Measurements from ENCODE around the gene NF2.

Gene NF2

DNA sequence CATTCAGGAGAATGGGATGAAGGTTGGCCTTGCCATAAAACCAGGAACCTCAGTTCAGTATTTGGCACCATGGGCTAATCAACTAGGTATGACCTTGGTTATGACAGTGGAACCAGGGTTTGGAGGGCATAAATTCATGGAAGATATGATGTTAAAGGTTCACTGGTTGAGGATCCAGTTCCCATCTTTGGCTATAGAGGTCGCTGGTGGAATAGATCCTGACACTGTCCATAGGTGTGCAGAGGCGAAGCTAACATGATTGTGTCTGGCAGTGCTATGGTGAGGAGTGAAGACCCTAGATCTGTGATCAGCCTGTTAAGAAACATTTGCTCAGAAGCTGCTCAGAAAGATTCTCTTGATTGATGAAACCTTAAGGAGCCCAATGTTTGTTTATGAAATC, 5.7 kb downstream of the NF2 start:
- no peak overlapping the region for H3K27ac Mint-ChIP-seq
- no peaks in the 10 kb centered on the region for H3K9me3 Mint-ChIP-seq
- H3K4me1 Mint-ChIP-seq: peaks cover 6 to 10% of the 10 kb centered on the region in 2 donors
- H3K36me3 Mint-ChIP-seq: peaks cover 14 to 18% of the 10 kb centered on the region in 2 donors
- no peak for ATAC-seq (replicated peaks)
- no peak overlapping the region for H3K4me3 Mint-ChIP-seq
- H3K27me3 Mint-ChIP-seq: no peaks in the 10 kb centered on the region
- DNase-seq: no peak

DNA sequence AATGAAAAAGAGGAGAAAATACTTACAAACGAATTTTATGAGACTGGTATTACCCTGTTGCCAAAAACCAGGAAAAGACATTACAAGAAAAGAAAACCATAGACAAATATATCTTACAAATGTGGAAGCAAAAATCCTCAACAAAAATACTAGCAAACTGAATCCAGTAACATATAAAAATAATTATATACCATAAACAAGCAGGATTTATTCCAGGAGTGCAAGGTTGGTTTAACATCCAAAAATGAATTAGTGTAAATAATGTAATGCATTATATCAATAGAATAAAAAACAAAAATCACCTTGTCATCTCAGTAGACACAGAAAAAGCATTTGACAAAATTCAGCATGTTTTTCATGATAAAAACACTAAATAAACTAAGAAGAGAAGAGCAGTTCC, 7.3 kb downstream of the NF2 start:
- no peaks in the 10 kb centered on the region for H3K9me3 Mint-ChIP-seq
- H3K4me1 Mint-ChIP-seq: peaks cover 8 to 19% of the 10 kb centered on the region in 2 donors
- no peaks in the 10 kb centered on the region for H3K27me3 Mint-ChIP-seq
- H3K27ac Mint-ChIP-seq: no peak overlapping the region
- ATAC-seq (replicated peaks) (no peak), DNase-seq (no peak)
- peaks cover 14 to 18% of the 10 kb centered on the region in 2 donors for H3K36me3 Mint-ChIP-seq
- no peak overlapping the region for H3K4me3 Mint-ChIP-seq

DNA sequence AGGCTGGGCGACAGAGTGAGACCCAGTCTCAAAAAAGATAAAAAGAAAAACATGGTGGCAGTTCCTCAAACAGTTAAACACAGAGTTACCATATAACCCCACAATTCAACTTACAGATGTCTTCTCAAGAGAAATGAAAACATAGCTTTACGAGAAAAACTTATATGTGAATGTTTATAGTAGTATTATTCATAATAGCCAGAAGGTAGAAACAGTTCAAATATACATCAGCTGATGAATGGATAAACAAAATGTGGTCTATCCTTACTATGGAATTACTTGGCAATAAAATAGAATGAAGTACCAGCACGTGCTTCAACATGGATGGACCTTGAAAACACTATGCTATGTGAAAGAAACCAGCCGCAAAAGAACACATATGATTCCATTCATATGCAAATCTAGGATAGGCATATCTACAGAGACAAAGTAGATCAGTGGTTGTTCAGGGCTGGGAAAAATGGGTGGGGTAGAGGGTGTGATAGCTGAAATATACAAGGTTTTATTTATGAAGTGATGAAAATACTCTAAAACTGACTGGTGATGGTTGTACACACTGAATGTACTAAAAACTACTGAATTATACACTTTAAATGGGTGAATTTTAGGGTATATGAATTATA, 12.4 kb downstream of the NF2 start:
- no peaks in the 10 kb centered on the region for H3K27me3 Mint-ChIP-seq
- H3K27ac Mint-ChIP-seq: no peak overlapping the region
- H3K4me3 Mint-ChIP-seq: no peak overlapping the region
- ATAC-seq (replicated peaks) (no peak), DNase-seq (no peak)
- peaks cover 28 to 50% of the 10 kb centered on the region in 2 donors for H3K4me1 Mint-ChIP-seq
- no peaks in the 10 kb centered on the region for H3K9me3 Mint-ChIP-seq
- peaks cover 4 to 5% of the 10 kb centered on the region in 2 donors for H3K36me3 Mint-ChIP-seq

DNA sequence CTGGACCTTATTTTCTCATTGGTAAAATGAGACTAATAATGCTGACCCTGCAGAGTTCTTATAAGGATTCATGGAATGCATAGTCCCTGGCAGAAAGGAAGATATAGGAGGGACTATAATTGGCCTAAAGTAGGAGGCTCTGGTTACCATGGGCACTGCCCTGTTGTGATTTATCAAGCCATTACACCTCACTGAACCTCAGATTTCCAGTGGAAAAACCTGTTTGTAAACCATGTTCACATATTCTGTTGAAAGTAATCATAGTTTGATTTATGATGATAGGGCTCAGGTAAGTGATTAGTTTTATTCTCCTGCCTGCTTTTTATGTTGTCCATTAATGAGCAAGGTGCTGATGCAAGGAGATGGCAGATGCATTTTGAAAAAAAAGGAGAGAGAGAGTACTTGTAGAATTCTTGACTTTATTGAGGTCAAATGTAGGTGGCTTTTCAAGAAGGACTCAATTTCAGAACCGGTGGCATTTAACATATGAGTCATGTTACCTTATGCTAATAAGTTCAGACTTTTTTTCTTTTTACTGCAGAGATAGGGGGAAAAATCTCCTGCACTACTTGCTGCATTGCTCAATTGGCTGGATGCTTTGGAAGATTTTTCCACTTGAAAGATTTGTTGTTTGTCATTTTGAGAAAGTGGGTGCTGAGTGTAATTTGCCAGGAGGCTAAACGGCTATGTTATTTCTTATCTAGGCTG, 14.6 kb downstream of the NF2 start:
- Mint-ChIP-seq H3K36me3 (peaks cover 2 to 5% of the 10 kb centered on the region in 2 donors), H3K4me1 (peaks cover 38 to 72% of the 10 kb centered on the region in 2 donors), H3K27me3 (no peaks in the 10 kb centered on the region), H3K9me3 (no peaks in the 10 kb centered on the region), H3K4me3 (peak overlapping the region; percentile 11 to 12), H3K27ac (peak overlapping the region; percentile 90)
- ATAC-seq (replicated peaks): peak; percentile 86 to 93
- DNase-seq: peak; percentile 5

DNA sequence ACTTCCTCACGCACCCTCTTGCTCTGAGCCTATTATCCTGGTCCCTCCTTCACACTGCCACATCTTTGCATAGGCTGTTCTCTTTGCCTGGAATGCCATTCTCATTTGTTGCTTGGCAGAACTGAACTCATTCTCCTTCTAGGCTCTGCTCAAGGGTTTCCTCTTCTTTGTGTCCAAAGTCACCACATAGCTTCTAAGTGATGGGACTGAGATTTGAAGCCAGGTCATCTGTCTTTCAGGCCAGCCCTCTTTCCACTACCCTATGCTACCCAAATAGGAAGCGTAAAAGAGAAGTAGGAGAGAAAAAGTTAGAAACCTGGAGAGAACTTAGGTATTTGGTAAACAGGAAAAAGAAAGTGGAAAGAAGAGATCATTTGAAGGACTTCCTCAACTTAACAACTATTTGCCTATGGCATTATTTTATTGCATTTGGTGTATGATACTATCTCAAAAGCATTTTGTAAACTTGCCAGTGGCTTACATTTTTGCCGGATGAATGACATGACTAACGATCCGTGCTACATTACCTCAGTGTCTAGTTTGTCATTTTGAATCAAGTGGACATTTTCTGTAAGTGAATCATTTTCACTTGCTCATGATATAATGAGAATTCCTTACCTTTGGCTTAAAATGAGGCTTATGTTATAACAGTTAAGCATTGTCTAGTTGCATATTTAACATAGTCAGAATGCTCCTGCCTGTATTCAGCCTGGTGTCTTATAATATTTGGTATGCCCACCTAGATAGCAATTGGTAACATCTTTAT, 18.5 kb downstream of the NF2 start:
- Mint-ChIP-seq H3K36me3 (peaks cover 2 to 3% of the 10 kb centered on the region in 2 donors), H3K9me3 (no peaks in the 10 kb centered on the region), H3K4me1 (peaks cover 48 to 86% of the 10 kb centered on the region in 2 donors), H3K27ac (peak overlapping the region; percentile 65), H3K27me3 (no peaks in the 10 kb centered on the region), H3K4me3 (no peak overlapping the region)
- peak; percentile 51 to 55 for ATAC-seq (replicated peaks)
- no peak for DNase-seq

DNA sequence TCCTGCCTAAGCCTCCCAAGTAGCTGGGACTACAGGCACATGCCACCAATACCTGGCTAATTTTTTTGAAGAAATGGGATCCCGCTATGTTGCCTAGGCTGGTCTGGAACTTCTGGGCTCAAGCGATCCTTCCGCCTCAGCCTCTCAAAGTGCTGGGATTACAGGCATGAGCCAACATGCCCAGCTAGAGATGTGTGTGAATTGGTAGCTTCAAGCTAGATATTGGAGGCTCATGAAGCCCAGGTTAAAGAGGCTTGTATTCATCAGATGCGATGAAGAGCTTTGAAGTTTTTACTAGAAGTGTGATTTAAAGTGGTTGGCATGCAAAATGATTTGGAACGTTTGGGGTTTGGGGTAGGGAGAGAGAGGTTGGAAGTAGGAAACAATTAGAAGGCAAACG, 19.6 kb downstream of the NF2 start:
- Mint-ChIP-seq H3K27ac (no peak overlapping the region), H3K36me3 (peaks cover 3 to 4% of the 10 kb centered on the region in 2 donors), H3K27me3 (no peaks in the 10 kb centered on the region), H3K4me1 (peaks cover 39 to 76% of the 10 kb centered on the region in 2 donors), H3K9me3 (no peaks in the 10 kb centered on the region), H3K4me3 (no peak overlapping the region)
- ATAC-seq (replicated peaks) (no peak), DNase-seq (no peak)

DNA sequence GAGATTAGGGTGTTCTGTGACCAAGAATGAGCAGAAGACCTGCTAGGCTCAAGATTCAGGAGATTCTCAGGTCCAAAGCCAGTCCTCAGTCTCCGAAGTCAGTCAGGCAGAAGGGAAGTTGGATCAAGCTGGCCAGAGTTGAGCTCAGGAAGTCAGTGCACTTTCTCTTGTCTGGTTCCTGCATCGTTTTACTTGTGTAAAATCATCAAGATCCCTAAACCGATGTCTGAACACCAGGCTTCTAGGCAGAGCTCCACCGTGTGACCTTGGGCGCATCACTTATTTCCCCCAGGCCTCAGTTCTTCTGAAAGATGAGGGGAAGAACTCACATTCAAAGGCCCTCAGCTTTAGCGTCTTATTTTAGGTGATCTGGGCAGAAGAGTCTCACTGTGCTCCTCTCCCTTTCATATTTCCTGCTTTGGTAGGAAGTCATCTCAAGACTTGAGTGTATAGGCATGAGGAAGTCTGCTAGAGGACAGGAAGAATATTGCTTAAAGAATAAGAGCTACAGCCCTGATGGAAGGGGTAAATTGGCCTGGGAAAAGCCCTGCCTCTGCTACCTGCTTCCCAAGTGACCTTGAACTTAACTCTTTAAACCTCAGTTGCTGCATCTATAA, 20.2 kb downstream of the NF2 start:
- Mint-ChIP-seq H3K9me3 (no peaks in the 10 kb centered on the region), H3K27ac (no peak overlapping the region), H3K4me1 (peaks cover 36 to 76% of the 10 kb centered on the region in 2 donors), H3K4me3 (no peak overlapping the region), H3K36me3 (peaks cover 5 to 8% of the 10 kb centered on the region in 2 donors), H3K27me3 (no peaks in the 10 kb centered on the region)
- ATAC-seq (replicated peaks): peak in 1 of 2 donors; percentile 16
- no peak for DNase-seq

DNA sequence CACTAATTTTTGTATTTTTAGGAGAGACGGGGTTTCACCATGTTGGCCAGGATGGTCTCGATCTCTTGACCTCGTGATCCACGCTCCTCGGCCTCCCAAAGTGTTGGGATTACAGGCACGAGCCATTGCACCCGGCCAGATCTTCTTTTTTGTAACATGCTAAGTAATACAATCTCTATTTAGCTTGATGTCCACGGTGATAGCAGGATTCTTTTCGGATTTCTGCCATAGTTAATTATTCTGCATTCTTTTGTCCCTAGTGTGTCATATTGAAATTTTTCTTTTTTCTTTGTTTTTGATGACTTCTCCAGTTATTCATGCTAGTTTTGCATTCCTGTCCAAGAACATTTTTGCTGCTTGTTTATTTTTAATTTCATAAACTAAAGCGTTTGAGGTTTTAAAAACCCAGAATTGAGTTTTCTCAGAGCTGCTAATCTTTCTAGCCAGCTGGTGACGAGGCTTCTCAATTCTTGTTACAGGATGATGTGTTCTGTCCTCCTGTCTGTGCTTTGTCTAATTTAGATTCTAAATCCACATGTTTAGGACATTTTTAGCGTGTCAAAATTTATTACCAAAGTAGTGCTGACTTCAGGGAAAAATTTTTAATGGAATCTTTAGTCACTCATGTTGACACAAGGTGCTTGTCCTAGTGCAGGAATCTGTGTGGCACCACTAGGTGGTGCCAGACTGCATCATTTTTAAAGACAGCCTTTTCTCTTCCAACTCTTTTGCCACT, 21.8 kb downstream of the NF2 start:
- no peaks in the 10 kb centered on the region for H3K27me3 Mint-ChIP-seq
- H3K4me1 Mint-ChIP-seq: peaks cover 31 to 68% of the 10 kb centered on the region in 2 donors
- H3K27ac Mint-ChIP-seq: no peak overlapping the region
- DNase-seq (no peak), ATAC-seq (replicated peaks) (no peak)
- peaks cover 8% of the 10 kb centered on the region in 2 donors for H3K36me3 Mint-ChIP-seq
- no peak overlapping the region for H3K4me3 Mint-ChIP-seq
- no peaks in the 10 kb centered on the region for H3K9me3 Mint-ChIP-seq

DNA sequence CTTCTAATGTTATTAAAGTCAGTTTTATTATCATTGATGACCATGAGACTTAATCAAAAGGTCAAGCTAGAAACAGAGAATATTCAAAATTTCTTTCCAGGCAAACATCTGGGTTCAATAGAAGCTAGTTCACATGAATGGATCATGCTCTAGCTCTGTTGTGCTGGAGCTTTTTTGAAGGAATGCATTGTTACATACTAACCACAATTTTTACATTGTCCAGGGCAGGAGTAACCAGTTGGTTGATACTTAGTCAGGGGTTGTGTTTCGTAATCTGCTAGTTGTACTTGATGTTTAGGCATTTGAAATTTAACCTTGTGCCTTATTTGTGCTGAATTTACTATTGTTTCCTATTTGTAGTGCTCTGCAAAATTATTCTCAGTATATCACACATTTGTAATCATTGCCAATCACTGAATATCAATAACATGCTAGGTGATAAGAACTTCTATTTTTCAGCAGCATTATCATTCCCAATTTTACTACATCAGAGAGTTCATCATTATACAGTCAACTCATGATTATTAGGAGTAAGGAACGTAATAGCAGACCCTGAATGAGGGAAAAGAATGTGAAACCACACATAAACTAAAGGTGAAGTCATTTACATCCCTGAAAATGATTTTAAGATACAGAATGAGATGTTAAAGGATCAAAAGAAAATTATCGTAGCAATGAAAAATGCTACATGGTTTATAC, 23.2 kb downstream of the NF2 start:
- Mint-ChIP-seq H3K4me3 (no peak overlapping the region), H3K4me1 (peaks cover 30 to 59% of the 10 kb centered on the region in 2 donors), H3K27me3 (no peaks in the 10 kb centered on the region), H3K36me3 (peaks cover 6 to 8% of the 10 kb centered on the region in 2 donors), H3K27ac (no peak overlapping the region), H3K9me3 (no peaks in the 10 kb centered on the region)
- no peak for ATAC-seq (replicated peaks)
- DNase-seq: no peak

DNA sequence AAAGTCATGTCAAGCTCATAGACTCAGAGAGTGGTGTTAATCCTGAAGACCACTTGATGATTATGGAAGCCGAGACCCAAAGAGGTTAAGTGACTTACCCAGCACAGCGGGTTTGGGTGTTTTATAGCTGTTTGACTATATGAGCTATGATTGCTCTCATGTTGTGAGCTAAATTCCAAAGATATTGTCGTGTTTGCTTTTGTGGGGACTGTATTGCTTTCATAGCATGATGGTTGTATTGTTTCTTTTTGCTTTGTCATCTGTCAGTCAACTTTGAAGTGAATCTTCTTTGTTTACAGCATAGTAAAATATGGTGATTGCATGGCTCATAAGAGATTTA, 23.7 kb downstream of the NF2 start:
- no peak overlapping the region for H3K4me3 Mint-ChIP-seq
- H3K27ac Mint-ChIP-seq: no peak overlapping the region
- H3K9me3 Mint-ChIP-seq: no peaks in the 10 kb centered on the region
- H3K36me3 Mint-ChIP-seq: peaks cover 6 to 7% of the 10 kb centered on the region in 2 donors
- DNase-seq: no peak
- ATAC-seq (replicated peaks): no peak
- peaks cover 29 to 59% of the 10 kb centered on the region in 2 donors for H3K4me1 Mint-ChIP-seq
- H3K27me3 Mint-ChIP-seq: no peaks in the 10 kb centered on the region

DNA sequence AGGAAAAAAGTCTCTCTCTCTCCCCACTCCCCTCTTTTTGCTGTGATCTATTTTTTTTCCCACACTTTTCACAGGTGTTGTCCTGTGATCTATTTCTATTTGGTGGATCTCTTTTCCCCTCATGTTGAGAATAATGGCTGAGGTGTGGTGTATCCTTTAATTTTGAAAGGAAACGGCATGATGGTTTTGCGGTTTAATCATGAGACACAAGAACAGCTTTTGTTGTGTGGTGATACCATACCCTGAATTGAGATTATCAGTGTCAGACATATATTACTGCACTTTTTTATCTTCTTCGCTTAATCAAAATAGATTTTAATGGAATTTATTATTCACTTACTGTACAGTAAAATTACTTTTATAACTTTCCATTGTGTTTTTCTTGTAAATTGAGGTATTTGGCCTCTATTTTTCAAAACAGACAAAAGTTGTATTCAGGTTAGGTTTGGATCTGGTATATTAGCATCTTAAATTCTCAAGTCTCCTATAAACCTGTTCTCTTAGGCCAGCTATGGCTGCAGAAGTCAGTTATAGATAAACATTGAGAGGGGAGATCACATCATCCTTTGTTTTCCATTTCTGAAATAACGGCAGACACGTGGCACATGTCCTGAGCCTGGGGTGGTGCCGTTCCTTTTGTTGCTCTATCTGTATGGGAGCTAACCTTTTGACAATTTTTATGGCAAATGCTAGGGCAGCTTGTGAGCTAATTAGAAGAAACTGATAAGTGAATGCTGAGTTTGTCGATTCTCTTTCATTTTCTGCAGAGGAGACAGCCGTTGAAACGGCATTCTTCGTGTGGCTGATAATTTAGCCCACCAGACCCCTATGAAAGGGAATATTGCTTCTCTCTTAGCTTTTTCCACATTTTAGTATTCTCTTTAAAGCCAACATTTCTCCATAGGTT, 25.8 kb downstream of the NF2 start:
- no peak overlapping the region for H3K4me3 Mint-ChIP-seq
- H3K4me1 Mint-ChIP-seq: peaks cover 26 to 55% of the 10 kb centered on the region in 2 donors
- H3K36me3 Mint-ChIP-seq: peaks cover 6 to 14% of the 10 kb centered on the region in 2 donors
- DNase-seq (no peak), ATAC-seq (replicated peaks) (no peak)
- H3K27me3 Mint-ChIP-seq: no peaks in the 10 kb centered on the region
- H3K27ac Mint-ChIP-seq: no peak overlapping the region
- no peaks in the 10 kb centered on the region for H3K9me3 Mint-ChIP-seq

DNA sequence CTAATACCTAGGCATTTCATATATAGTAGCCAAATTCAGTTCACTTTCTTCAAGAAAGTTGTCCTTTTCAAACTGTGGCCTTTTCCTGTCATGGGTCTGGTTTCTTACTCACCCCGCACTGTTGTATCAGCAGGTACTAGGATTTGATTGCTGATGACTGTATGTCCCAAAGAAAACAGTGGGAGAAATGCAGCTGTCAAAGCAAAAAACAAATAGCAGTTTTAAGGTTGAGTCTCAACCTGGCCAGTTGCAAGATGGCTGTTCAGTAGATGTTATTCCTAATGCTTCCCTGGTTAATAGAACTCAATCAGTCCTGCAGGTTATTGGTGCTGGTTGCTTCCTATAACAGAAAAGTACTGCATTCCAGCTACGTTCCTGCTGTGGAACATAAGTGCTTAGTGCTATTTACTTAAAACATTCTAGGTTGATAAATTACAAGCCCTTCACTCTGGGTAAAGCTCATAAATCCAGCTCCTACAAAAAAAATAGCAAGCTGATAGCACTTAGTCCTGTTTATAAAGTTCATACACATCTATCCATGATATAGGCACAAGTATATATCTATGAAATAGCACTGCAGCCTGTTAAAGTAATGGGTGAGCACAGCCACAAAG, 26.6 kb downstream of the NF2 start:
- DNase-seq: no peak
- Mint-ChIP-seq H3K9me3 (no peaks in the 10 kb centered on the region), H3K27me3 (no peaks in the 10 kb centered on the region), H3K36me3 (peaks cover 6 to 14% of the 10 kb centered on the region in 2 donors), H3K4me1 (peaks cover 20 to 48% of the 10 kb centered on the region in 2 donors), H3K4me3 (no peak overlapping the region), H3K27ac (no peak overlapping the region)
- no peak for ATAC-seq (replicated peaks)
